Measurements from ENCODE around the gene DIAPH2. TPM values are rescaled to one million over a fixed set of nuclear protein-coding genes. Genes with fewer than 3 reads are reported as not detected.
"Not testable (repeated sequence)": the region's sequence is repeated elsewhere in the genome, so short reads cannot be mapped to it uniquely, and the experiment has no call there.

Gene DIAPH2
- total RNA-seq, 1 donor from 2014 or later = 18.9 TPM

DNA sequence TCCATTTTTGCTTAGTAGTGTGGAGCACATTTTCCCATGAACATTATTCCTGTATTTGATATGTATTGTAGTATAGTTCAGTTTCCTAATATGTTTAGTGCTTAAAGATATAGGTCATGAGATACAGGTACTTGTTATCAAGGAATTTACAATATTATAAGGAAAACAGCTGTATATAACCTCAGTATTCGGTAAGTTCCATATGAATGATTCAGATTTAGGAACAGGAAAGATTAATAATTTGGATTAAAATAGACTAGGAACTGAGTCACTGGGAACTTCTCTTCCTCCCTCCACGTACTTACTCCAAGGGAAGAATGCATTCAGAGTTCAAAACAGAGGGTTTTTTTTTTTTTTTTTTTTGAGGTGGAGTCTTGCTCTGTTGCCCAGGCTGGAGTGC, 20.0 kb downstream of the DIAPH2 start:
- H3K27ac Mint-ChIP-seq = no peak overlapping the region
- H3K27me3 Mint-ChIP-seq = no peaks in the 10 kb centered on the region
- H3K9me3 Mint-ChIP-seq = no peaks in the 10 kb centered on the region
- TF ChIP-seq, protein P1, sequence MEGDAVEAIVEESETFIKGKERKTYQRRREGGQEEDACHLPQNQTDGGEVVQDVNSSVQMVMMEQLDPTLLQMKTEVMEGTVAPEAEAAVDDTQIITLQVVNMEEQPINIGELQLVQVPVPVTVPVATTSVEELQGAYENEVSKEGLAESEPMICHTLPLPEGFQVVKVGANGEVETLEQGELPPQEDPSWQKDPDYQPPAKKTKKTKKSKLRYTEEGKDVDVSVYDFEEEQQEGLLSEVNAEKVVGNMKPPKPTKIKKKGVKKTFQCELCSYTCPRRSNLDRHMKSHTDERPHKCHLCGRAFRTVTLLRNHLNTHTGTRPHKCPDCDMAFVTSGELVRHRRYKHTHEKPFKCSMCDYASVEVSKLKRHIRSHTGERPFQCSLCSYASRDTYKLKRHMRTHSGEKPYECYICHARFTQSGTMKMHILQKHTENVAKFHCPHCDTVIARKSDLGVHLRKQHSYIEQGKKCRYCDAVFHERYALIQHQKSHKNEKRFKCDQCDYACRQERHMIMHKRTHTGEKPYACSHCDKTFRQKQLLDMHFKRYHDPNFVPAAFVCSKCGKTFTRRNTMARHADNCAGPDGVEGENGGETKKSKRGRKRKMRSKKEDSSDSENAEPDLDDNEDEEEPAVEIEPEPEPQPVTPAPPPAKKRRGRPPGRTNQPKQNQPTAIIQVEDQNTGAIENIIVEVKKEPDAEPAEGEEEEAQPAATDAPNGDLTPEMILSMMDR (conservative IDR thresholded peaks at IDR 0.05) = no peak
- no peak overlapping the region for H3K4me3 Mint-ChIP-seq
- H3K4me1 Mint-ChIP-seq (ENCODE audit: unreplicated experiment) = no peaks in the 10 kb centered on the region
- no peak for DNase-seq (ENCODE audit: extremely low spot score, unreplicated experiment)
- H3K36me3 Mint-ChIP-seq = peaks cover 8% of the 10 kb centered on the region

DNA sequence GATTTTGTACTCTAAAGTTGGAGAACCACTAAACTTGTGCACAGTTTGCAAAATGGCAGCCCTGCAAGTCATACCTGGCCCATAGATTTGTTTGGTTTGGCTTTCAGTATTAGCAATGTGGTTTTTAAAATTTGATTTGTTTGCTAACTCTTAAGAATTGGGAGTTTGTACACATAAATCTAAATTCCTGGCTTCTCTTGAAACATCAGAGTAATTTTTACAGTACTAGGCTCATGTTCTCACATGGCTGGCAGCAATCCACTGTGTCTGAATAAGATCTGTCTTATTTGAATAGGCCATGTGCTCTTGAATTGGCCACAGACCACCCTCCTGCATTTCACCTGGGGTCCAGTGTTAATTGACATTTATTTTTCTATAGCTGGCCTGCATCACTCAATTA, 21.3 kb downstream of the DIAPH2 start:
- no peaks in the 10 kb centered on the region for H3K27me3 Mint-ChIP-seq
- H3K9me3 Mint-ChIP-seq = no peaks in the 10 kb centered on the region
- no peaks in the 10 kb centered on the region for H3K4me1 Mint-ChIP-seq (ENCODE audit: unreplicated experiment)
- TF ChIP-seq, protein P1 (conservative IDR thresholded peaks at IDR 0.05) = no peak
- DNase-seq (ENCODE audit: extremely low spot score, unreplicated experiment) = no peak
- no peak overlapping the region for H3K27ac Mint-ChIP-seq
- H3K36me3 Mint-ChIP-seq = peaks cover under 1% of the 10 kb centered on the region
- no peak overlapping the region for H3K4me3 Mint-ChIP-seq

DNA sequence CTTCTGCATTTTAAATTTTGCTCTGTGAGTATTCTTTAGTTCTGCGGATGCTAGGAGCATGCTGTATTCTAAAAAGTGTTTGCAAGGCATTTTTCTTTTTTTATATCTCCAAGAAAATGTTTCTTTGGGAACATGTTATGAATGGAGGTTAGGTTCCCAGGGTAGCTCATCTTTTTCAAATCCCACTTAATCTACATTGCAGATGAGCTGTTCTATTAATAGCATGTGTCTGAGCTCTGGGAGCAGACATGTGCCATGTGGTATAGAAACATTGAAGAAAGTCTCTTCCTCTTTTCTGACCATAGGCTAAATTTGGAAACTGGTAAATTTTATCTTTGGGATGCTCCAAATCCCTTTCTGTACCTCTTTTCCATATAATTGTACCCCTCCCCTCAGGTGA, 23.2 kb downstream of the DIAPH2 start:
- H3K4me1 Mint-ChIP-seq (ENCODE audit: unreplicated experiment) = peaks cover 3% of the 10 kb centered on the region

DNA sequence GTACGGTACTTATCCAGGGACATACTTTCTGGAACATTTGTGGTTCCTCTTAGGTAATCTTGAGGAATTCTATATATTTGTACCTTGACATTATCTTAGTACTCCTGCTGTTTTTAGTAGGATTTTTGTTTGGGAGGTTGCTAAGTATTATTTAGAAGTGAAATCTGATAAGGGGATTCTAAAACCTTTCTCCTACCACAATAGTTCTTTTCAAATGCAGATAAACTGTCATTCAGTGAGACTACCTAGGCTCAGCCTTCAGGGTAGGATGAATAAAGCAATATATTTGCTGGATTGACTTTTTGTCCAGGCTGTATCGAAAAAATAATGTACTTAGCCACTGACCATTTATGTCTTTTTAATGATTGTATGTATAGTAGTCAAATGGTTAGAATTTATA, 25.4 kb downstream of the DIAPH2 start:
- H3K4me1 Mint-ChIP-seq (ENCODE audit: unreplicated experiment) = peaks cover 8% of the 10 kb centered on the region
- H3K36me3 Mint-ChIP-seq = no peaks in the 10 kb centered on the region
- DNase-seq (ENCODE audit: extremely low spot score, unreplicated experiment) = no peak
- no peaks in the 10 kb centered on the region for H3K27me3 Mint-ChIP-seq
- no peak overlapping the region for H3K4me3 Mint-ChIP-seq
- TF ChIP-seq, protein P1 (conservative IDR thresholded peaks at IDR 0.05) = no peak
- H3K9me3 Mint-ChIP-seq = no peaks in the 10 kb centered on the region
- H3K27ac Mint-ChIP-seq = no peak overlapping the region

More for the DNA sequence above, 23.2 kb downstream of the DIAPH2 start:
- H3K9me3 Mint-ChIP-seq = no peaks in the 10 kb centered on the region
- no peak overlapping the region for H3K4me3 Mint-ChIP-seq
- no peaks in the 10 kb centered on the region for H3K27me3 Mint-ChIP-seq
- no peak for DNase-seq (ENCODE audit: extremely low spot score, unreplicated experiment)
- H3K36me3 Mint-ChIP-seq = no peaks in the 10 kb centered on the region
- TF ChIP-seq, protein P1 (conservative IDR thresholded peaks at IDR 0.05) = no peak
- no peak overlapping the region for H3K27ac Mint-ChIP-seq

DNA sequence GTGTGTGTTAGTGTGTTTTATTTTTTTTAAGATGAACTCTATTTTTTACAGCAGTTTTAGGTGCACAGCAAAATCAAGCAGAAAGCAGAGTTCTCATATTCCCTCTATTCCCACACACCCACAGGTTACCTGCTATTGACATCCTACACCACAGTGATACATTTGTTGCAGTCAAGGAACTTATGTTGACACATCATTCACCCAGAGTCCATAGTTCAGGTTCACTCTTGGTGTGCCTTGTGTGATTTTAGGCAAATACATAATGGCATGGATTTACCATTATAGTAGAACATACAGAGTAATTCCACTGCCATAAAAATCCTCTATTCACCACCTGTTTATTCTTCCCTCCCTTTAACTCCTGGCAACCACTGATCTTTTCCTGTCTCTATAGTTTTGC, 28.7 kb downstream of the DIAPH2 start:
- no peaks in the 10 kb centered on the region for H3K9me3 Mint-ChIP-seq
- TF ChIP-seq, protein P1 (conservative IDR thresholded peaks at IDR 0.05) = no peak
- no peak overlapping the region for H3K4me3 Mint-ChIP-seq
- H3K4me1 Mint-ChIP-seq (ENCODE audit: unreplicated experiment) = peaks cover 13% of the 10 kb centered on the region
- DNase-seq (ENCODE audit: extremely low spot score, unreplicated experiment) = no peak
- peak overlapping the region; percentile 28 for H3K27ac Mint-ChIP-seq
- H3K36me3 Mint-ChIP-seq = peaks cover 3% of the 10 kb centered on the region
- H3K27me3 Mint-ChIP-seq = no peaks in the 10 kb centered on the region

DNA sequence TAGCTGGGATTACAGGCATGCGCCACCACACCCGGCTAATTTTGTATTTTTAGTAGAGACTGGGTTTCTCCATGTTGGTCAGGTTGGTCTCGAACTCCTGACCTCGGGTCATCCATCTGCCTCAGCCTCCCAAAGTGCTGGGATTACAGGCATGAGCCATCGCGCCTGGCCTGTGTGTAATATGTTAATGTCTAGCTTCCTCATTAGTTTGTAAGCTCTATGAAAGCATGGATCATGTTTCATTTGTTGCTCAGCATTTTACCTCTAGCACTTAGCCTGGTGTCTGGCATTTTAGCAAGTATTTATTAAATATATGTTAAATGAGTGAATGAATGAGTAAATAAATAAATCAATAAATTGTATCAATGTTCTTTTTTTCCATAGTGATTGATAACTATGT, 29.8 kb downstream of the DIAPH2 start:
- not testable (repeated sequence) for H3K27ac Mint-ChIP-seq; H3K9me3 Mint-ChIP-seq; H3K4me3 Mint-ChIP-seq; H3K27me3 Mint-ChIP-seq; H3K36me3 Mint-ChIP-seq; DNase-seq (ENCODE audit: extremely low spot score, unreplicated experiment)
- peaks cover 13% of the 10 kb centered on the region for H3K4me1 Mint-ChIP-seq (ENCODE audit: unreplicated experiment)

Measured in type B pancreatic cell (in vitro differentiated cells).